Stomach (tissue), 9 donors: ENCODE results near the gene PCK2. TPM values are rescaled to one million over a fixed set of nuclear protein-coding genes. Genes with fewer than 3 reads are reported as not detected.

Experiments
- DNase-seq, 2 donors: peaks; one replicate each; pipeline versions ENCODE4 v3.0.0 to v3.0.0-alpha.2; 2013 to 2019
- H3K27ac ChIP-seq, 5 donors: fragments of 200-600 bp in 4 of 5; sonication (generic) in 4 of 5; one replicate each; pipeline ENCODE4 v1.5.1; 2013 to 2019; ENCODE audit warnings: mild to moderate bottlenecking in 1 of 5, moderate library complexity in 1 of 5
- H3K27me3 ChIP-seq, 3 donors: fragments of 200-600 bp; sonication (generic); one replicate each; pipeline ENCODE4 v1.5.1; 2017 to 2019; ENCODE audit warnings: mixed run types in 1 of 3
- H3K36me3 ChIP-seq, 4 donors: fragments of 200-600 bp; sonication (generic); 1 replicate in 3 of 4; 2 replicates in 1 of 4; pipeline ENCODE4 v1.5.1; 2016 to 2019
- H3K4me1 ChIP-seq, 4 donors: fragments of 200-600 bp; sonication (generic); one replicate each; pipeline ENCODE4 v1.5.1; 2016 to 2019
- H3K4me3 ChIP-seq, 4 donors: fragments of 200-600 bp; sonication (generic) in 3 of 4; one replicate each; pipeline ENCODE4 v1.5.1; 2016 to 2019; ENCODE audit warnings: mild to moderate bottlenecking in 1 of 4
- H3K9me3 ChIP-seq, 4 donors: fragments of 200-600 bp; sonication (generic); one replicate each; pipeline ENCODE4 v1.5.1; 2016 to 2019
- EP300 ChIP-seq: sonication (generic); formaldehyde crosslinking; IDR thresholded peaks from one replicate; pipeline ENCODE4 v1.6.1; 2017; ENCODE audit warnings: antibody characterized with exemption
- POLR2A ChIP-seq, 4 donors: fragments of 450-650 bp; IDR thresholded peaks; one replicate each; pipeline ENCODE4 v1.6.1; 2016; ENCODE audit warnings: antibody characterized with exemption in 4 of 4, control low read depth in 2 of 4, mild to moderate bottlenecking in 1 of 4, moderate library complexity in 1 of 4
- POLR2AphosphoS5 ChIP-seq, 3 donors: sonication (generic); formaldehyde crosslinking; IDR thresholded peaks; one replicate each; pipeline ENCODE4 v1.6.1; 2016; ENCODE audit warnings: antibody characterized with exemption in 3 of 3
- WGBS, 5 donors: extraction: QIAGEN DNeasy Blood & Tissue Kit in 3 of 5; methylation state at CpG; one replicate each; pipeline versions ENCODE4 v1.1.5 to v1.1.7; 2013 to 2018; 5-methylcytosine and 5-hydroxymethylcytosine counted together
- intact Hi-C: fragments of 100-400 bp; cut with DNase I; formaldehyde crosslinking; loops from one replicate; pipeline ENCODE4 v1.15.1; 2023; ENCODE audit warnings: low total_unique reads
- polyA plus RNA-seq, 3 donors: library from polyadenylated mRNA; stranded (reverse); fragments of 200-250 nt; gene quantifications; one replicate each; pipeline ENCODE4 v1.2.3, GENCODE V29; 2013
- total RNA-seq, 5 donors: library from RNA; depleted of rRNA; stranded (reverse); fragments of >200 nt; gene quantifications; one replicate each; pipeline versions ENCODE4 v1.1.0 to v1.2.3, GENCODE V29; 2014 to 2016
- TF ChIP-seq, protein P1 (sequence below), 7 experiments: fragments of 450-650 bp in 4 of 7; fragments of 200-600 bp in 3 of 7; sonication (generic) in 3 of 7; IDR thresholded peaks; one replicate each; pipeline ENCODE4 v1.5.1; 2016 to 2019; ENCODE audit warnings: antibody characterized with exemption in 7 of 7, control low read depth in 2 of 7, mild to moderate bottlenecking in 1 of 7
- donor health status: healthy with polysubstance abuse.
- donor health status: Bipolar disorder and iron deficiency.
- donor health status: healthy.

Gene PCK2
- total and polyA plus RNA-seq, 8 donors: 2.3 to 168 (median 14.6) TPM

GRCh38 chr14:24146453-24146977 is 52.4 kb downstream of the PCK2 start, which contains the start of gene PSME2:
Gene PSME2 (minus strand): TSS chr14:24146610. CDS start chr14:24146581, 29 bp downstream.
- Histone ChIP-seq H3K4me3 (peak within 1 kb of the TSS; percentile 76 to 96 (median 88)), H3K27ac (peak within 1 kb of the TSS; percentile 91 to 98 (median 97)), H3K9me3 (no peaks in the 10 kb centered on the region), H3K27me3 (no peaks in the 10 kb centered on the region), H3K36me3 (peaks cover 16 to 46% (median 43%) of the 10 kb centered on the region in 4 donors), H3K4me1 (peaks cover 31 to 69% (median 55%) of the 10 kb centered on the region in 4 donors)
- intact Hi-C loops: no loop called here
- TF ChIP-seq, protein P1, sequence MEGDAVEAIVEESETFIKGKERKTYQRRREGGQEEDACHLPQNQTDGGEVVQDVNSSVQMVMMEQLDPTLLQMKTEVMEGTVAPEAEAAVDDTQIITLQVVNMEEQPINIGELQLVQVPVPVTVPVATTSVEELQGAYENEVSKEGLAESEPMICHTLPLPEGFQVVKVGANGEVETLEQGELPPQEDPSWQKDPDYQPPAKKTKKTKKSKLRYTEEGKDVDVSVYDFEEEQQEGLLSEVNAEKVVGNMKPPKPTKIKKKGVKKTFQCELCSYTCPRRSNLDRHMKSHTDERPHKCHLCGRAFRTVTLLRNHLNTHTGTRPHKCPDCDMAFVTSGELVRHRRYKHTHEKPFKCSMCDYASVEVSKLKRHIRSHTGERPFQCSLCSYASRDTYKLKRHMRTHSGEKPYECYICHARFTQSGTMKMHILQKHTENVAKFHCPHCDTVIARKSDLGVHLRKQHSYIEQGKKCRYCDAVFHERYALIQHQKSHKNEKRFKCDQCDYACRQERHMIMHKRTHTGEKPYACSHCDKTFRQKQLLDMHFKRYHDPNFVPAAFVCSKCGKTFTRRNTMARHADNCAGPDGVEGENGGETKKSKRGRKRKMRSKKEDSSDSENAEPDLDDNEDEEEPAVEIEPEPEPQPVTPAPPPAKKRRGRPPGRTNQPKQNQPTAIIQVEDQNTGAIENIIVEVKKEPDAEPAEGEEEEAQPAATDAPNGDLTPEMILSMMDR (IDR thresholded peaks at IDR 0.05): no peak
- peak in 2 of 3 donors; percentile 70 to 72 for TF ChIP-seq POLR2AphosphoS5 (IDR thresholded peaks at IDR 0.05)
- DNase-seq: peak; percentile 95 to 98
- WGBS, 5 donors: 0 to 2% (median 1%) methylated on average over 24 to 25 of the region's 25 CpGs

- Histone ChIP-seq H3K27me3 (no peaks in the 10 kb centered on the region), H3K27ac (peak within 1 kb of the TSS; percentile 91 to 98 (median 97)), H3K4me3 (peak within 1 kb of the TSS; percentile 76 to 96 (median 88)), H3K4me1 (peaks cover 27 to 64% (median 50%) of the 10 kb centered on the region in 4 donors), H3K36me3 (peaks cover 22 to 53% (median 50%) of the 10 kb centered on the region in 4 donors), H3K9me3 (no peaks in the 10 kb centered on the region)
- peak; percentile 98 to 100 for DNase-seq
- WGBS, 5 donors: 0 to 1% (median 0%) methylated on average over 38 to 57 of the region's 57 CpGs
- no peak for TF ChIP-seq POLR2A (IDR thresholded peaks at IDR 0.05)
- TF ChIP-seq POLR2AphosphoS5 (IDR thresholded peaks at IDR 0.05): peak; percentile 51 to 88 (median 56)
- intact Hi-C loops: no loop called here
These were observed 53.1 kb downstream of the PCK2 start, which contains the start of gene RNF31 for GRCh38 chr14:24146978-24147760. Gene RNF31 (plus strand): TSS chr14:24147498. CDS start chr14:24147699, 201 bp downstream.

DNA sequence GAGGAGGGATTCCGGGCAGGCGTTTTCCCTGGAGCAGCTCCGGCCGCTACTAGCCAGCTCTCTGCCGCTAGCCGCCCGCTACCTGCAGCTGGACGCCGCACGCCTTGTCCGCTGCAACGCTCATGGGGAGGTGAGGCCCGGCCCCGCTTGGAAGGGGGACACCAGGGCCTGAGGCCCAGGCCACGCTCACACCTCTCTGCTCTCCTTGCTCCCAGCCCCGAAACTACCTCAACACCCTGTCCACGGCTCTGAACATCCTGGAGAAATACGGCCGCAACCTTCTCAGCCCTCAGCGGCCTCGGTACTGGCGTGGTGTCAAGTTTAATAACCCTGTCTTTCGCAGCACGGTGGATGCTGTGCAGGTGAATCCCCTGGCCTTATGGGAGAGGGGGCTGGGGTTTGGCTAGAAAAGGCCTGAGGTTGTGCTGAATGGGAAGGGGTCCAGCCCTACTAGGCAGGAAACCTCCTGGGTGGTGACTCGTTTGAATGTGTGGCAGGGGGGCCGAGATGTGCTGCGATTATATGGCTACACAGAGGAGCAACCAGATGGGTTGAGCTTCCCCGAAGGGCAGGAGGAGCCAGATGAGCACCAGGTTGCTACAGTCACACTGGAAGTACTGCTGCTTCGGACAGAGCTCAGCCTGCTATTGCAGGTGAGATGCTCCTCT is 53.8 kb downstream of the PCK2 start:
- no peaks in the 10 kb centered on the region for H3K27me3 ChIP-seq
- peaks cover 22 to 59% (median 57%) of the 10 kb centered on the region in 4 donors for H3K36me3 ChIP-seq
- peaks cover 25 to 57% (median 43%) of the 10 kb centered on the region in 4 donors for H3K4me1 ChIP-seq
- 3 to 8% (median 5%) methylated on average over 18 to 29 of the region's 29 CpGs for WGBS, 5 donors
- no peak for DNase-seq
- H3K27ac ChIP-seq: peak overlapping the region; percentile 91 to 98 (median 97)
- TF ChIP-seq, protein P1 (IDR thresholded peaks at IDR 0.05): no peak
- TF ChIP-seq POLR2A (IDR thresholded peaks at IDR 0.05) (no peak), EP300 (no peak), POLR2AphosphoS5 (IDR thresholded peaks at IDR 0.05) (no peak)
- peak overlapping the region; percentile 76 to 96 (median 88) for H3K4me3 ChIP-seq
- H3K9me3 ChIP-seq: no peaks in the 10 kb centered on the region
- intact Hi-C loops: no loop called here

DNA sequence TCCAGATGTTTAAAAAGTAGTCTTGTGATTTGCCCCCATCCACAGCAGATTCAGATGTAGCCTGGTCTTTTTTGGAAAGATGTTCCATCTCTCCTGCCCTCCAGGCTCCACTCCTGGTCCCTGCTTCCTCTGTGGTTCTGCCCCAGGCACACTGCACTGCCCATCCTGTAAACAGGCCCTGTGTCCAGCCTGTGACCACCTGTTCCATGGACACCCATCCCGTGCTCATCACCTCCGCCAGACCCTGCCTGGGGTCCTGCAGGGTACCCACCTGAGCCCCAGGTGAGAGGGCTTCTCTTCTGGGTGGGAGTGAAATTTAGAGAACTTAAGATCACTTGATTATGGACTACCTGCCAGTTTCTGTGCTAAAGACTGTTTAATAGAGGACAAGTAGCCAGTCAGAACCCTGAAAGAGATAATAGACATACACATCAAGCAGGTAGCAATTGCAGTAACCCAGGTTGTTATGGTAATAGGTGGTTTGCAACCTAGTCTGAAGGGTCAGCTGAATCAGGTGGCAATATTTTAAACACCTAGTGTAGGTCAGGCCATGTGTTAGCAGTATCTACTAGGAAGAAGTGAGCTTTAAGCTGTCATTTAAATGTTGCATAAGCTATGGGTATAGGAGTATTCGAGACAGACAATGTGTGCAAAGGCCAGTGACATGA is 55.3 kb downstream of the PCK2 start:
- intact Hi-C loops: no loop called here
- DNase-seq: no peak
- 93 to 97% (median 95%) methylated on average over 3 of the region's 3 CpGs for whole genome bisulfite sequencing, 5 donors
- no peaks in the 10 kb centered on the region for H3K27me3 ChIP-seq
- peaks cover 25 to 49% (median 41%) of the 10 kb centered on the region in 4 donors for H3K4me1 ChIP-seq
- TF ChIP-seq EP300 (no peak), POLR2A (IDR thresholded peaks at IDR 0.05) (no peak), POLR2AphosphoS5 (IDR thresholded peaks at IDR 0.05) (no peak)
- TF ChIP-seq, protein P1 (IDR thresholded peaks at IDR 0.05): no peak
- H3K27ac ChIP-seq: no peak overlapping the region
- H3K4me3 ChIP-seq: no peak overlapping the region
- no peaks in the 10 kb centered on the region for H3K9me3 ChIP-seq
- H3K36me3 ChIP-seq: peaks cover 20 to 61% (median 58%) of the 10 kb centered on the region in 4 donors
